GM19467 (cell line): ENCODE data around the gene RNF130.

ENCODE experiments used
- ATAC-seq: cut with Tn5 transposase; IDR thresholded peaks from one replicate; pipeline ENCODE4 v1.9.1; 2021; ENCODE audit warnings: mild to moderate bottlenecking, moderate library complexity; ENCODE audit not compliant: unreplicated experiment

RNF130 gene

DNA sequence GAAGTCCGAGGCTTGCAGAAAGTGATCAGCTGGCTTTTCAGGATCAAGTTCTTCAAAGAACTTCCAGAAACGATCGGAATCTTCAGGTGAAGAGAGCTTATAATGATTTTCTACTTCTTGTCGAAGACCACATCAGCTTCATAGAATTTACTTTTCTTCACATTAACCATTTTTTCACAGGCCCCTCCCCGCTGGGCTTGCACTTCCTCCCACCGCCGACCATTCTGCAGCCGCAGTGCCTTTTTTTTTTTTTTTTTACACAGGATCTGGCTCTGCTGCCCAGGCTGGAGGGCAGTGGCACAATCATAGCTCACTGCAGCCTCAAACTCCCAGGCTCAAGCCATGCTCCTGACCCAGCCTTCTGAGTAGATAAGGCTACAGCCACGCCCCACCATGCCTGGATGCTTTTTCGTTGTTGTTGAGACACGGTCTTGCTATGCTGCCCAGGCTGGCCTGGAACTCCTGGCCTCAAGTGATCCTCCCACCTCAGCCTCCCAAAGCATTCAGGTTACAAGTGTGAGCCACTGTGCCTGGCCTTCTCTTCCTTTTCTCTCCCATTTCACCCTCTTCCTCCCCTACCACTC is 15.3 kb upstream of the RNF130 start:
- no peak for ATAC-seq

DNA sequence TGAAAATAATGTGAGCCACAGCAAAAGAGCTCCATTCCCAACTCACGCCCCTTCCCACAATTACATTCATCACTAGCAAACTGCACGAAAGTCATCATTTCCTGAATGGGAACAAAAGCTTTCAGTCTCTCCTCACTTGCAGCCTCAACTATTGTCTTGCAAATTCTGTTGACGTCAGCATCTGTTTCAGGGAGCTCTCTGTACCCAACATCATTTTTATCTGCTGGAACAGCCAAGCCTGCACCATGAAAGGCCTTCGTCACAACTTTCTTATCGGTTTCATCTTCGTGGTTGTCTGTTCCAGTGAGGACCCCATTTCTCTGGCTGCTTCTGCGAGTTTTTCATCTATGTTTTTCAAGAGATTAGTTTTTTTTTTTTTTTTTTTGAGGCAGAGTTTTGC is 14.3 kb upstream of the RNF130 start:
- no peak for ATAC-seq

DNA sequence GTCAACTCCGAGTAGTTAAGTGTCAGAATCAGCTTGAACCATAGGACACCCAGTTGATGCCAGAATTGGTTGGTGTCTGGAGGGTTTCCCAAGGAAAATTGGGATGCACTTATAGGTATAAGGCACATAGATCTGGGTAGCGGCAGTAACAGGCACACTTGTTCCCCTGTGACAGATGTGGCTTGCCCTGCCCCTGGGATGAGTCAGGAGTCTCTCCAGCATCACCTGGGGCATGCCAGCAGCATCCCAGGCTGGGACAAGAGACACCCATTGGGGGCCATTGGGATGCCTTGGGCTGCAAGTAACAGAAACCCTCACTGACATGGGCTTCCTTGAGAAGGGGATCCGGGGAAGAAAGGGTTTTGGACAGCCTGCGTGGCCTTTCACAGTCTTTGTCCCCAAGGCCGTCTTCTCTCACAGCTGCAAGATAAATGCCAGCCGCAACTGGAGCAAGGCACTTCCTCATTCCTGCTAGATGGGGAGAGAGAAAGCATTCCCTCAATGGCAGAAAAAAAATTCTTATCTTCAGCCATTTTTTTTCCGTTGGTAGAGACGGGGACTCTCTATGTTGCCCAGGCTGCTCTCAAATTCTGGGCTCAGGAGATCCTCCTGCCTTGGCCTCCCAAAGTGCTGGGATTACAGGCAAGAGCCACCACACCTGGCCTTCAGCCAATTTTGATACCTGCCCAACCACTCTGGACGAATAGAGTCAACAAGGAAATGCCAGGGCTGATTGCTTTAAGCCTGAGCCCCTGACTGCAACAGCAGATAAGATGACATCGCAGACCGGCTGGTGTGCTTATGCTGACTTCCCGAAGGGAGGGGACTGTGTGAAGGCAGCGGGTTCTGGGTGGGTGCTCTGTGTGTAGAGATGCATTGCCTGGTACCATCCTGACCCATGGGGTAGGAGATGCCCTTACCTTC is 13.3 kb upstream of the RNF130 start:
- ATAC-seq = no peak

DNA sequence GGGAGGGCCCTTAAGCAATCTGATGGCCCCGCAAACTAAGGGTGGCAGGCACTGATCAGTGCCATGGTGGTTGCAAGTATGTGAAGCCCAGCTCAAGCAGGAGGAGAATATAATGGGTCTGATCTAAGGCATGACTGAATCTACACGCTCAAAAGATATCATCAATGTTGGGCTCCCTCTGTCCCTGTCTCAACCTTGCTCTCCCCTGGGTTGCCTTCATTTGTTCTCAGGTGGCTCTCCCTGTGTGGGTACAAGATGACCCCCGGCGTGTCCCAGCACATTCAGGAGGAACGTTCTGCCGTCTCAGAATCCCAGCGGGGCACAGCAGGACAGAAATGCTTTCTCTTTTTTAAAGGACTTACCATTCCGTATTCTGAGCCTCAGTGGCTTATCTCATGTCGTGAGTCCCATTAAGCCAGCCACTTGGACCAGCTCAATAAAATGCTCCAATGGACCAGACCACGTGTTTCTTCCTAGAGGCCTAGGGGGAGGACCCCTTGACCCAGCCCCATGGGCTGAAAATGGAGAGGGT is 12.0 kb upstream of the RNF130 start:
- ATAC-seq = no peak

DNA sequence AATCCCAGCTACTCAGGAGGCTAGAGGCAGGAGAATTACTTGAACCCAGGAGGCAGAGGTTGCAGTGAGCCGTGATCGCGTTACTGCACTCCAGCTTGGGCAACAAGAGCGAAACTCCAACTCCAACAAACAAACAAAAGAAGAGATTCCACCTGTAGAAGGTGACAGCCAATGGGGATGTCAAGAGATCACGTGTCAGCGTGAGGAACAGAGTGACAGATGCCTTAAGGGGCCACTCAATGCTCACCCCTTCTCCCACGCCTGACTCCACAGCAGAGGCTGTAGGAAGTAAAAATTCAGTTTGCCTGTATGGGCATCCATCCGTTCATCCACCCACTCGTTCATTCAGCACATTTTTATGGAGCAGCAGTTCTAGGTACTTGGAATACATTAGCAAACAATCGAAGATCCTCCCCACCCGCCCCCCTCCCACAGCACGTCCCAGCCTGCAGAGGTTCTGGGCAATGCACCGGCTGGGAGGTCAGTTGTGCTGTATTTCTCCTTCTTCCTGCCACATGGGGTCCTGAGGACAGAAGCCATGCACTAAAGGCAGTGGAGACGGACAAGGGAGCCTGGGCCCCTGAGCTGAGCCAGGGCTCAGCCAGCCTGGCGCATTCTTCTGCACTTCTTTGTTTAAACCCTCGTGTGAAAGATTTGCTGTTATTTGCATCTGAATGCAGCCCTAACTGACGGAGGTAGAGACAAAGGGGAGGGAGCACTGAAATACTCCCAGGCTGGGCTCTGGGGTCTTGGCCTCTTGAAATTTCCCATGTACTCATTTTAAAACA is 11.3 kb upstream of the RNF130 start:
- no peak for ATAC-seq

DNA sequence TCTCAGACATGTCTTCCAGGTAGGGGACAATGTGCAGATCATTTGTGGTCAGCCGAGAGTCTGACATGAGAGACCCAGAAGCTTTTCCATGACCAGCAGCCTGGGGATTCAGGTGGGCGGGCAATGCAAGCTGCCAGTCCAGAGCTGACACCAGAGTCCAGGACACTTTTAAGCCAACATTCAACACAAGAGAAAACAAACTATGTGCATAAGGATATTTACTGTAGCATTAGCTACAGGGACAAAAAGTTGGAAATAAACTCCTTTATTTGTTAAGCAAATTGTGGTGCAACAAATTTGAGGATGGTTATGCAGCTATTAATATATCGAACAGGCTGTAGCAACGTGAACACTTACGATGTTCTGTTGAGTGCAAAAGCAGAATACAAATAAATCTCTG is 9.9 kb upstream of the RNF130 start:
- no peak for ATAC-seq

DNA sequence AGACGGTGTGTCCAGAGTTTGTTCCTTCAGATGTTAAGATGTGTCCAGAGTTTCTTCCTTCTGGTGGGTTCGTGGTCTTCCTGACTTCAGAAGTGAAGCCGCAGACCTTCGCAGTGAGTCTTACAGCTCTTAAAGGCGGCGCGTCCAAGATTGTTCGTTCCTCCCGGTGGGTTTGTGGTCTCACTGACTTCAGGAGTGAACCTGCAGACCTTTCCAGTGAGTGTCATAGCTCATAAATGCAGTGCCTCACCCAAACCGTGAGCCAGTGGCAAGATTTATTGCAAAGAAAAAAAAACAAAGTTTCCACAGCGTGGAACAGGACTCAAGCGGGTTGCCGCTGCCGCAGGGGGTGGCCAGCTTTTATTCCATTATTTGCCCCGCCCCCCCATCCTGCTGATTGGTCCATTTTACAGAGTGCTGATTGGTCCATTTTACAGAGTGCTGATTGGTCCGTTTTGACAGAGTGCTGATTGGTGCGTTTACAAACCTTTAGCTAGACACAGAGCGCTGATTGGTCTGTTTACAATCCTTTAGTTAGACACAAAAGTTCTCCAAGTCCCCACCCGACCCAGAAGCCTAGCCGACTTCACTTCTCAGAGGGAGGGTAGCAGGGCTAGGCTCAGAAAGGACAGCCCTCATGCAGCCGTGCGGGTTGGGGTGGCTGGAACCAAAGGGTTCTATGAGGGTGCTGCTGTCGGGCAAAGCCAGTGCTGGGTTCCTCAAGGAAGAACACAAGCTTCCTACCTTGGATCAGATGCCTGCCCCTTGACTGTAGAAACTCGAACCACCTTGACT is 9.1 kb upstream of the RNF130 start:
- no peak for ATAC-seq

DNA sequence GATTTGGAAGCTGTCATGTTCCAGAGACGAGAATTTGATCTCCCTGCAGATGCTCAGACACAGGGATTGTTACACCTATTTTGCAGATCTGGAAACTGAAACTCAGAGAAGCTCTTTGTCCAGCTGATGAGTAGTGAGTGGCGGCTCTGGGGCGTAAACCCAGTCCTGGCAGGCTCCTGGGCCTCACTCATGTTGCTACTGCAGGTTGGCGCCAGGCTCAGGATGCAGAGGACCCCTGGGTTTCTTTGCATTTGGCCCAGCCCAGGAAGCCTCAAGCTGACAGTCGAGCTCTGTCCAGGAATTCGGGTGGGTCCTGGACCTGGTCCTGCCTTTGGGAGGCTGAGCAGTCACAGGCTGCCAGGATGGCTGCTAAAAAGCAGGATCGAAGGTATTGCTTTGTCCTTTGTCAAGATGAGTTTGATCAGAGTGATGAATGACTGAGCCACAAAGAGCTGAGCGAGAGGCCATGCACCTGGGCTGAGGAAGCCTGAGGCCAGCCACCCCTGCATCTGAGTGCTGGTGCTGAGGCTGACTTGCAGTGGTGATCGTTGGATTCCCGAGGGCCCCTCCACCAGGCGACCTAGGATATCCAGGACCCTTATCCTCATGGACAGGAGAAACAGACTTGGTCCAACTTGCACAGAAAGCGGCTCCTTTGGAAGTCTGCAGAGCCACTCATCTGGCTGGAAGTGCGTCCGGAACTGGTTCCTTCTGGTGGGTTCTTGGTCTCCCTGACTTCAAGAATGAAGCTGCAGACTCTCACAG is 8.3 kb upstream of the RNF130 start:
- no peak for ATAC-seq

DNA sequence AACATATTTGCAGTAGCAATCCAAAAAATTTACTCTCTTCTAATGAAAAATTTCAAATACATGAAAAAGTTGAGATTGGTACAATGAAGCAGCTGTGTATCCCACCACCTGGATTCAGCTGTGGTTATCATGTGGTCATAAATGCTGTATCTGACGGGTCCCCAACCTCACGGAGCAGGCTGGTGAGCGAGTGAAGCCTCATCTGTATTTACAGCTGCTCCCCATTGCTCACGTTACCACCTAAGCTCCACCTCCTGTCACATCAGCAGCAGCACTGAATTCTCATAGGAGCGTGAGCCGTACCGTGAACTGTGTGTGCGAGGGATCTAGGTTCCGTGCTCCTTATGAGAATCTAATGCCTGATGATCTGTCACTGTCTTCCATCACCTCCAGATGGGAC is 6.8 kb upstream of the RNF130 start:
- no peak for ATAC-seq

DNA sequence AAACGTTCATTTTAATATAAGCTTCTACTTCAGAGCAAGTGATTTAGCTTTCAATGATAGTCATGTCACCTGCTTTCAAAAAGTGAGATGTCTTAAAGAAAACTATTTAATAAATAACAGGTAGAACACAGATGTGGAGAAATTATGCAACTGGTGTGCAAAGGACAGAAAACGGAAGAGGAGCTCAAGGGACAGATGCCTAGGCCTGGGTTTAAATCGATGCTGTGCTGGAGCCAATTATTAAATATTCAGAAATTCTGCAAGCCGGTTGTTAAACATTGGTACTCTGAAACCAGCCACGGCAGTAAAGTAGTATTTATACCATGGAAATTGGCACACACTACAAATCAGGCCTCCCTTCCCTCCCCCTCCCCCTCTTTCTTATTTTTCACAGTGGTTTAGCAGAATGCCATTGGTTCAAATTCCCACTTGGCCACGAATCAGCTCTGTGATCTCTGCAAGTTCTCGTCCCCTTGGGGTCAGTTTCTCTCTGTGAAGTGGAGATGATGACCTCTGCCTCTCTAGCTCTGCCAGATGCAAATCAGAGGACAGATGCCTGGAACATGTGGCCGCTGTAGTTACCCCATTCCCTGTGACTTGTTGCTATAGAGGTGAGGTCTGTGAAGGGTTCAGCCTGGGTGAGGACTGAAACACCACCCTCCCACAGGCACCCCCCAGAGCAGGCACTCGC is 6.2 kb upstream of the RNF130 start:
- ATAC-seq = no peak

DNA sequence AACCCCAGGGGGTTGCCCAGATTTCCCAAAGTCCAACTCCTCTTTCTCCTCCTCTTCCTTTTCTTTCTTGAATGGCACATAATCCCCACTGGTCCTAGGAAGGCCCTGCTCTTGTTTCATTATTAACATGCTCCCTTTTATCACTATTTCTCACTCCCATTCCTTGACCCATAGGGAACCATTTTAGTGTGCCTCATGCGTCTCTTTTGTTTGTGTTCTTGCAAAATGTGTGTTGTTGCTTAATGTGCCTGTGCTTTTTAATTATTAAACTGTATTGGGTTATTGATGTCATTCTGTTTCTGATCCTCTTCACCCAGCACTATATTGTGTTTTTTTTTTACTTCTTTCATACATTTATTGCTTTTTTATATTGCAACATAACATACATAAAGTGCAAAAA is 4.1 kb upstream of the RNF130 start:
- no peak for ATAC-seq

DNA sequence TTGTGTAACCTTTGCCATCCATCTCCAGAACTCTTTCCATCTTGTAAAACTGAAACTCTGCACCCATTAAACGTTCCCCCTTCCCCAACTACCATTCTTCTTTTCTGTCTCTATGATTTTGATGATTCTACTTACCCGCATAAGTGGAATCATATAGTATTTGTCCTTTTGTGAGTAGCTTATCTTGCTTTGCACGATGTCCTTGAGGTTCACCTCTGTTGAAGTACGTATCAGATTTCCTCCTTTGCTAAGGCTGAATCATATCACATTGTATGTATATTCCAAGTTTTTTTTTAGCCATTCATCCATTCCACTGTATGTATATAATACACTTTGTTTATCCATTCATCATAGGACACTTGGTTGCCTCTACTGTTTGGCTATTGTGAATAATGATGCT is 2.9 kb upstream of the RNF130 start:
- ATAC-seq = no peak

DNA sequence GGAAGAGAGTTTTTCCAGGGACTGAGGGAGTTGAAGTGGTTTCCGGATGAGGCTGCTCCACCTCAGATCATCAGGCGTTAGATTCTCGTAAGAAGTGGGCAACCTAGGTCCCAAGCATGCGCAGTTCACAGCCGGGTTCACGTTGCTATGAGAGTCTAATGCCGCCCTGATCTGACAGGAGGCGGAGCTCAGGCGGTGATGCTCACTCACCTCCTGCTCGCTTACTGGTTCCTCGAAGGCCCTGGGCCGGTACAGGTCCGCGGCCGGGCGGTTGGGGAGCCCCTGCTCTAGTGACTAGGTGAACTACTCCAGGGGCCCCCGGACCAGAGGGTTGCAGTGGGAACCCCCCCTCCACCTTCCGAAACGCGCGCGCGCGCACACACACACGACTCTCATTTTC is 997 bp upstream of the RNF130 start:
- ATAC-seq = no peak

DNA sequence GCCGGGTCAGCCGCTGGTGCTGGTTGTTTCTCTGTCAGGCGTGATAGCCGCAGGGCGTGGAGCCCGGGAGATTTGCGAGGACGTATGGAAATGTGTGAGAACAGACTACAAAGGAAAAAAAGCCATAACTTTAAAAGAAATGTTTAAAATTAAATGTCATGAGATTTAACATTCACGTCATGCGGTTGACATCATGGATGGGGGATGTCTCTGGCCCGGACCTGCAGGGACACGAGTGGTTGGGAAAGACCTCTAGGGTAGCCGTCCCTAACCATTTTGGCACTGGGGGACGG is 643 bp upstream of the RNF130 start:
- no peak for ATAC-seq

DNA sequence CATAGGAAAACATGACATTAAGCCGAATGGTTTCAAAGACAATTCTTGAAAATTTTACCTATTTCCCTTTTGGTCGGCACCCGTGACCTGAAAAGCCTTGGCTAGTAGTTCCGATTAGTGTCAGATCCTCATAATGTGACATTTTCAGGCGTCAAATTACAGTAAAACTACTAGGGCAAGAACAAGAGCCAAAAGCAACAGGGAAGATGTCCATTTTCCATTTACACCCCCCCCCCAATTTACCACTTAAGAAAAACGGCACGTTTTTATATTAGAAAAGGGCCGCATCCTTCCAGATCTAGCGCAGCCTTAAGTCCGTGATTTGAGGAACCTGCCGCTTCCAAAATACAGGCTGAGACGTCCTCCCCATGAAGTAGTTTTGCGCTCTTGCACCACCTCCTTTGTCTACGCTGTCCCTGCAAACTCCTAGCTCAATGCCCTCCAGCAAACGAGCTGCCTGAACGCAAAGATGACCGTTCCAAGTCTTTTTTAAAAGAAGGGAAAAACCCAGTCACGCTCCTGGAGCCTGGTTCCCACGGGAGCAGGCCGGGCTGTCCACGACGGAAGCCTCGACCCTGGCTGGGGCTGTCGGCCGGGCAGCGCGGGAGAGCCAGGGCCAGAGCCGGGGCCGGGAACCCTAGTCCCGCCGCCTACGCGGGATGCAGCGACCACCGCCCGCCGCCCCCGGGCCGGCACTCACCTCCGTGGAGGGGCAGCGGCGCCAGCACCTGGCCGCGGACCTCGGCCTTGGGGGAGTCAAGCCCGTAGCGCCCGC is 616 bp downstream of the RNF130 start:
- no peak for ATAC-seq

DNA sequence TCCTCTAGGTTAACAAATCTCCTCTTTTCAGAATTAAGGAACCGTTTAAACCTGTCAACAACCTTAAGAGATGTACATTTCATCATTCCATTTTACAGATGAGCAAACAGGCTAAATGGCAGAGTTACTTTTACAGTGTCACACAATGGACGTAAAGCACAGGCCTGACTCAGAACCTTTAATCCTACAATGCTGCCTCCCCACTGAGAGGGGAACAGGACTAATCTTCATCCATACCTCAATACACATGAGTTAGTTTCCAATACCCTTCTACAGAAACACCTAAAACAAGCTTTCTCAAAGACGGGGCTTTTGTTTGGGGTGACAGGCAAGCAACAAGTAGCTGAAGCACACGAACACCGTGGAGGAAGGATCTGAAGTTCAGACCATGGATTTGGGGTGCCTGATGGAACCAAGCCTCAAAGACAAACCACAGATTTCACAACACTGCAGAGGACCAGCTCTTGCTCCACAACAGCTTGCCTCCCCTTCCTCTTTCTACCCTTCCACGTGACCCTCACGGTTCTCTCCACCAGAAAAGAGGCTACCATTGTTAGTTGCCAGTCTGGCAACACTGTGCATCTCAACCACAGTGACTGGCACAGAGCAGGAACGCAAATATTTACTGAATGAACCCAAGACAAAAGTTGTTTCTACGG is 1.8 kb downstream of the RNF130 start:
- ATAC-seq = no peak

DNA sequence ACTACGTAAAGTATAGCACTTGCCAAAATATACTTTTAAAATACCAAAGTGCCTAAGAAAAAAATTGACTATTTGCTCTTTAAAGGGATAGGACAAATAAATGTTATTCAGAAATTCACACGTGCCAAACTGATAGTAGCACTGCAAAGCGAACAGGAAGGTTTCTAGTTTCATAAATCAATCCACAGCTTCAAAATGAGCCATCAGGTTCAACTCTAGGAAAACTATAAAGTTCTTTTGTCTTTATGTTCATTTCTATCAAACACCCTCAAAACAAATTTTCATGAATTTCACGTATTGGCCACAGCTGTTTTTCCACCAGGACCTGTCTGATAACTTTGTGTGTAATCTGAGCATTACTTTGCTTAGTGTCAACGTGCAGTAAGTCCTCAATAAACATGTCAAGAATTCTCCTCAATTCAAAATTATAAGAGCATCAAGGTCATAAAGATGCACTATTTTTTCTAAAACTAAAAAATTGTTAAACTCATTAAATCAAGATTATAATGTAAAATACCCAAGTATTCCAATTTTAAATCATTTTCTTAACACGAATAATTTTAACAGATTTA is 3.0 kb downstream of the RNF130 start:
- ATAC-seq = no peak

DNA sequence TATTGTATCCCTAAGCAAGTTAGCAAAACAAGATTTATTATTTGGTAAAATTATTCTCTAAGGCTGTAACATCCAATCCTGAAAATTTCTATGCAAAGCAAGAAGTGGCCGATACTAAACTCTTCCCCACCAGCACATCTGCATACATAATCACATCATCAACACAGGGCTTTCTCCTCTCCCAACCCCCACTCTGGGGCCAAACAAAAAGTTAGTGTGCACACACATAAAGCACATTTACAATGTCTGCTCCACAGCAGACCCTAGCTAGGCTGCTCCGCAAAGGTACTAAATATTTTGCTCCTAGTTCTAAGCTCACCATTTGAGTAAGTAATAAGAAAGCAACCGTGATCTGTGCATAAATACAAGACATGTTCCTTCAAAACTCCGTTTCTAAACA is 3.6 kb downstream of the RNF130 start:
- ATAC-seq = no peak
